GM12891 (cell line): ENCODE data around the gene ASF1B.

Experiments used
- POLR2A ChIP-seq: IDR thresholded peaks from 2 replicates; pipeline ENCODE4 v1.6.1; 2011; ENCODE audit warnings: low read depth, low read length, control low read depth
- SPI1 ChIP-seq: IDR thresholded peaks from 2 replicates; pipeline ENCODE4 v1.6.1; 2011; ENCODE audit warnings: low read depth, low read length, control low read depth
- TAF1 ChIP-seq: IDR thresholded peaks from 2 replicates; pipeline ENCODE4 v1.6.1; 2011; ENCODE audit warnings: low read depth, low read length, control low read depth

GRCh38 chr19:14160017-14160703 lies 23.8 kb upstream of the ASF1B start:
- TF ChIP-seq POLR2A (no peak), TAF1 (no peak), SPI1 (no peak)
